NOMO-1 treated with DMSO at 0.1 percent for 48 hours (cell line): Measurements from ENCODE around the gene SLC13A3.

Experiments used
- DNase-seq: peaks from one replicate; lab custom pipeline; 2025; ENCODE audit not compliant: unreplicated experiment; lab: John Stamatoyannopoulos, UW

SLC13A3 gene

GRCh38 chr20:46545077-46545826, 106.0 kb downstream of the SLC13A3 start:
- DNase-seq, result peak; percentile 99

- peak; percentile 47 for DNase-seq
Measured at GRCh38 chr20:46544576-46544975, 106.7 kb downstream of the SLC13A3 start.

- DNase-seq, result no peak
Measured at GRCh38 chr20:46543959-46544358, 107.3 kb downstream of the SLC13A3 start.

GRCh38 chr20:46543033-46543432, 108.2 kb downstream of the SLC13A3 start:
- no peak for DNase-seq

GRCh38 chr20:46541229-46541935, 109.9 kb downstream of the SLC13A3 start:
- DNase-seq, result no peak

GRCh38 chr20:46539113-46539512, 112.1 kb downstream of the SLC13A3 start:
- no peak for DNase-seq

- DNase-seq, result no peak
Measured at GRCh38 chr20:46530640-46531039, 120.6 kb downstream of the SLC13A3 start.

GRCh38 chr20:46523696-46524328, 127.4 kb downstream of the SLC13A3 start:
- DNase-seq, result peak; percentile 45

GRCh38 chr20:46523108-46523507, 128.2 kb downstream of the SLC13A3 start:
- no peak for DNase-seq

- peak; percentile 64 for DNase-seq
Measured at GRCh38 chr20:46520976-46521579, 130.2 kb downstream of the SLC13A3 start.

GRCh38 chr20:46520540-46520939, 130.7 kb downstream of the SLC13A3 start:
- DNase-seq, result no peak

- no peak for DNase-seq
Measured at GRCh38 chr20:46519471-46520068, 131.7 kb downstream of the SLC13A3 start.

GRCh38 chr20:46512943-46513844, 138.1 kb downstream of the SLC13A3 start, which contains the start of gene ZNF334:
Gene ZNF334 (minus strand): TSS chr20:46513559. CDS start chr20:46512102, 1,457 bp downstream.
- peak; percentile 65 for DNase-seq

GRCh38 chr20:46509523-46509922, 141.7 kb downstream of the SLC13A3 start:
- DNase-seq, result no peak
